ENCODE results near the gene RCSD1.

Gene RCSD1

GRCh38 chr1:167755654-167756053 is 125.6 kb downstream of the RCSD1 start:
- Histone ChIP-seq H3K9me3 (peaks cover 9% of the 10 kb centered on the region), H4K20me1 (no peaks in the 10 kb centered on the region), H3K36me3 (peaks cover 8% of the 10 kb centered on the region), H3K9ac (no peak overlapping the region; the same call in 1 of the 2 replicates), H3K4me3 (no peak overlapping the region), H3K4me2 (peak overlapping the region; percentile 72), H3K27me3 (no peaks in the 10 kb centered on the region), H3K27ac (peak overlapping the region; percentile 71), H3K4me1 (peaks cover 83% of the 10 kb centered on the region)
- no peak for TF ChIP-seq Cebpa-rat (IDR thresholded peaks at IDR 0.05)
